Neutrophil (primary cell): ENCODE data around the gene GOLGA1.

ENCODE experiments used
- H3K27ac ChIP-seq: fragments of 200-600 bp; sonication (generic); 2 replicates; pipeline ENCODE4 v1.5.1; 2016; ENCODE audit warnings: mild to moderate bottlenecking, moderate library complexity
- H3K27me3 ChIP-seq: fragments of 200-600 bp; sonication (generic); 2 replicates; pipeline ENCODE4 v1.6.0; 2016; ENCODE audit warnings: mild to moderate bottlenecking
- H3K36me3 ChIP-seq: fragments of 200-600 bp; sonication (generic); 2 replicates; pipeline ENCODE4 v1.5.1; 2017
- H3K4me1 ChIP-seq, 2 experiments: fragments of 200-600 bp in 1 of 2; sonication (generic) in 1 of 2; 1 replicate in 1 of 2; 2 replicates in 1 of 2; pipeline versions ENCODE4 v1.5.1 to v1.6.1; 2013 to 2016; ENCODE audit warnings: low read depth in 1 of 2, low read length in 1 of 2, mild to moderate bottlenecking in 1 of 2, moderate library complexity in 1 of 2; ENCODE audit not compliant: control insufficient read depth in 1 of 2, insufficient read depth in 1 of 2
- H3K4me3 ChIP-seq, 2 experiments: fragments of 200-600 bp in 1 of 2; sonication (generic) in 1 of 2; 1 replicate in 1 of 2; 2 replicates in 1 of 2; pipeline ENCODE4 v1.5.1; 2013 to 2016; ENCODE audit warnings: low read depth in 1 of 2, low read length in 1 of 2, mild to moderate bottlenecking in 1 of 2, moderate library complexity in 1 of 2
- H3K9me3 ChIP-seq: fragments of 200-600 bp; sonication (generic); 2 replicates; pipeline ENCODE4 v1.5.1; 2016
- TF ChIP-seq, protein P1 (sequence below): fragments of 200-600 bp; sonication (generic); IDR thresholded peaks from 2 replicates; pipeline ENCODE4 v1.5.1; 2016; ENCODE audit warnings: antibody characterized with exemption

Gene GOLGA1

DNA sequence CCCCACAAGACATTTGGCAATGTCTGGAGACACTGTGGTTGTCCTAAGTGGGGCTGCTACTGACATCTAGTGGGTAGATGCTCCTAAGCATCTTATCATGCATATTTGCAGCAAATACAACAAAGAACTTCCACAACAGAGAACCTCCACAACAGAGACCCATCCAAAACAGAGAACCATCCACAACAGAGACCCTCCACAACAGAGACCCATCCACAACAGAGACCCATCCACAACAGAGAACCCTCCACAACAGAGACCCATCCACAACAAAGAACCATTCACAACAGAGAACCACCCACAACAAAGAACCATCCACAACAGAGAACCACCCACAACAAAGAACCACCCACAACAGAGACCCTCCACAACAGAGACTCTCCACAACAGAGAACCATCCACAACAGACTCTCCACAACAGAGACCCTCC, 46.1 kb downstream of the GOLGA1 start:
- Histone ChIP-seq H3K36me3 (peaks cover 90% of the 10 kb centered on the region), H3K4me1 (peaks cover under 1 to 3% of the 10 kb centered on the region in 2 experiments), H3K9me3 (no peaks in the 10 kb centered on the region), H3K27me3 (no peaks in the 10 kb centered on the region), H3K4me3 (no peak overlapping the region), H3K27ac (no peak overlapping the region)
- TF ChIP-seq, protein P1, sequence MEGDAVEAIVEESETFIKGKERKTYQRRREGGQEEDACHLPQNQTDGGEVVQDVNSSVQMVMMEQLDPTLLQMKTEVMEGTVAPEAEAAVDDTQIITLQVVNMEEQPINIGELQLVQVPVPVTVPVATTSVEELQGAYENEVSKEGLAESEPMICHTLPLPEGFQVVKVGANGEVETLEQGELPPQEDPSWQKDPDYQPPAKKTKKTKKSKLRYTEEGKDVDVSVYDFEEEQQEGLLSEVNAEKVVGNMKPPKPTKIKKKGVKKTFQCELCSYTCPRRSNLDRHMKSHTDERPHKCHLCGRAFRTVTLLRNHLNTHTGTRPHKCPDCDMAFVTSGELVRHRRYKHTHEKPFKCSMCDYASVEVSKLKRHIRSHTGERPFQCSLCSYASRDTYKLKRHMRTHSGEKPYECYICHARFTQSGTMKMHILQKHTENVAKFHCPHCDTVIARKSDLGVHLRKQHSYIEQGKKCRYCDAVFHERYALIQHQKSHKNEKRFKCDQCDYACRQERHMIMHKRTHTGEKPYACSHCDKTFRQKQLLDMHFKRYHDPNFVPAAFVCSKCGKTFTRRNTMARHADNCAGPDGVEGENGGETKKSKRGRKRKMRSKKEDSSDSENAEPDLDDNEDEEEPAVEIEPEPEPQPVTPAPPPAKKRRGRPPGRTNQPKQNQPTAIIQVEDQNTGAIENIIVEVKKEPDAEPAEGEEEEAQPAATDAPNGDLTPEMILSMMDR: no peak

- Histone ChIP-seq H3K27me3 (no peaks in the 10 kb centered on the region), H3K4me3 (no peak overlapping the region), H3K27ac (no peak overlapping the region), H3K4me1 (peaks cover 6 to 8% of the 10 kb centered on the region in 2 experiments), H3K9me3 (no peaks in the 10 kb centered on the region), H3K36me3 (peaks cover 90% of the 10 kb centered on the region)
- TF ChIP-seq, protein P1: no peak
These were observed 46.7 kb downstream of the GOLGA1 start for GRCh38 chr9:124894035-124894740.

DNA sequence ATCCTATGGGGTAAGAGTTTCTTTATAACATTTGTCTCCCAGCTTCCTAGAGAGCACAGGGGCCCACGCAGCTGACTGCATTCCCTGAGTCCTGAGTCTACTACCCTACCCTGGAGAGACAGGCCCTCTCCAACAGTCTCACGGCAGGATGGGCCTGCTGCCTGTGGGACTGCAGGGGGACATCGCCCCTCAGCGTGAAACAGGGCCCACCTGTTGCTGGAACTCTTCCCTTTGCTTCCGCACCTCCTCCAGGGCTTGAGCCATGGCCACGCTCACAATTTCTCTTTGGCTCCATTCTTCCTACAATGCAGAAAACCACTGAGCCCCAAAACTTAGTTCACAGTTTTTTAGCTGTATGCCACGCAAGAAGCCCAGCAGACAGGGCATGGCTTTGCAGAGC, 50.7 kb downstream of the GOLGA1 start:
- peaks cover 95% of the 10 kb centered on the region for H3K36me3 ChIP-seq
- no peaks in the 10 kb centered on the region for H3K27me3 ChIP-seq
- H3K9me3 ChIP-seq: no peaks in the 10 kb centered on the region
- H3K4me3 ChIP-seq: no peak overlapping the region
- peaks cover 6 to 12% of the 10 kb centered on the region in 2 experiments for H3K4me1 ChIP-seq
- TF ChIP-seq, protein P1: no peak
- no peak overlapping the region for H3K27ac ChIP-seq

DNA sequence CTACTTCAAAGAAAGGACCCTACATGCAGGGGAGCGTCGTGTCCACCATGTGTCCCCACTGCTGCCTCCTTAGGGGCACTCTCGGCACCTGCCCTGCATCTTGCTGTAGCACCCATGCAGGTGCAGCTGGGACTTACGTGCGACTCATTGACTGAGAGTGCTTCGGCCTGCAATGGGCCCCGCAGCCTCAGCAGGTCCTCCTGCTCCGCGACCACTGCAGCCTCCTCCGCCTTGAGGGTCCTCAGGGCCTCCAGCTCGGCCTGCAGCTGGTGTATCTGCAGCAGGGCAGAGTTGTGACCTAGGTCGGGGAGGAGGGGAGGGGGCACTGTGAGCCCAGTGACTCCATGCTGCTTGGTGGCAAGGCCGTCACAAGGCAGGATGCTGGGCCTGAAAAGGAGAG, 51.9 kb downstream of the GOLGA1 start:
- no peaks in the 10 kb centered on the region for H3K9me3 ChIP-seq
- no peak overlapping the region for H3K27ac ChIP-seq
- H3K4me3 ChIP-seq: no peak overlapping the region
- TF ChIP-seq, protein P1: no peak
- H3K36me3 ChIP-seq: peaks cover 100% of the 10 kb centered on the region
- H3K27me3 ChIP-seq: no peaks in the 10 kb centered on the region
- peaks cover 6 to 12% of the 10 kb centered on the region in 2 experiments for H3K4me1 ChIP-seq

DNA sequence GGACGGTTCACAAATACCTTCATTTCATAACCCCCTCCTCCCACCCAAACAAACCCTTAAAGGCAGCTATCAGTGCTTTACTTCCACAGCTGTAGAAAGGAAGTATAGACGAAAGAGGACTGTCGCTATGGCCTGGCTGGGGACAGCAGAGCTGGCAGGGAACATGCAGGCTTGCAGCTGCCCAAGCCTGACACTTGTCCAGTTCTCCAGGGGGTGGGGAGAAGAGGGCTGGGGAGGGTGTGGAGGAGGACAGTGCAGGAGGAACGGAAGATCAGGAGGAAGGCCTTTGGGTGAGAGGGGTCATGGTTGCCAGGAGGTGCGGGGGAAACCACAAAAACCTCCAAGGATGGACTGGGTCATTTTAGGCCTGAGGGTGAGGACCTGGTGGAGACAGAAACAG, 53.1 kb downstream of the GOLGA1 start:
- Histone ChIP-seq H3K27me3 (no peaks in the 10 kb centered on the region), H3K4me3 (no peak overlapping the region), H3K36me3 (peaks cover 100% of the 10 kb centered on the region), H3K27ac (no peak overlapping the region), H3K4me1 (peaks cover 6 to 12% of the 10 kb centered on the region in 2 experiments), H3K9me3 (no peaks in the 10 kb centered on the region)
- TF ChIP-seq, protein P1: no peak
